Right cardiac atrium (tissue), 5 donors: ENCODE measurements around the gene TFAP2C. TPM values are rescaled to one million over a fixed set of nuclear protein-coding genes. Genes with fewer than 3 reads are reported as not detected.

Experiments used
- ATAC-seq, 2 donors: fragments of 200-7000 bp; cut with Tn5 transposase; one replicate each; pipeline versions ENCODE4 v1.8.0 to v1.9.1; 2020; ENCODE audit warnings: moderate library complexity in 2 of 2, mild to moderate bottlenecking in 1 of 2
- DNase-seq, 3 donors: peaks; one replicate each; pipeline ENCODE4 v3.0.0-alpha.2; 2020
- H3K27ac ChIP-seq: one replicate; pipeline ENCODE4 v1.5.1; 2013; ENCODE audit warnings: mild to moderate bottlenecking, low read length, control low read depth, moderate library complexity
- H3K27me3 ChIP-seq: one replicate; pipeline ENCODE4 v1.6.1; 2013; ENCODE audit not compliant: control insufficient read depth, insufficient read depth
- H3K4me1 ChIP-seq: one replicate; pipeline ENCODE4 v1.6.1; 2013; ENCODE audit warnings: low read length; ENCODE audit not compliant: control insufficient read depth, insufficient read depth
- H3K4me3 ChIP-seq: one replicate; pipeline ENCODE4 v1.5.1; 2013; ENCODE audit warnings: low read length, control low read depth
- H3K9me3 ChIP-seq: one replicate; pipeline ENCODE4 v1.6.1; 2013; ENCODE audit warnings: low read length; ENCODE audit not compliant: control insufficient read depth
- WGBS: extraction: QIAGEN DNeasy Blood & Tissue Kit; methylation state at CpG from one replicate; pipeline ENCODE4 v1.1.7; 2013; 5-methylcytosine and 5-hydroxymethylcytosine counted together
- intact Hi-C, 4 donors: fragments of 100-400 bp; cut with DNase I; formaldehyde crosslinking; loops; one replicate each; pipeline versions ENCODE4 v1.11.0 to v1.14.0; 2022 to 2023
- polyA plus RNA-seq: library from polyadenylated mRNA; stranded (reverse); fragments of 200-250 nt; gene quantifications from one replicate; pipeline ENCODE4 v1.2.3, GENCODE V29; 2013
- total RNA-seq, 4 donors: library from RNA; stranded (reverse); fragmentation: NEBNext Ultra II Directional; extraction: Animal tissue kit (Norgen Biotek cat#: 25700); gene quantifications; one replicate each; pipeline ENCODE4 v1.2.1, GENCODE V29; 2021
- donor health status: healthy with polysubstance abuse.
- donor health status: DM: no; HTN: yes; CAD: no.
- donor health status: DM: no; HTN: no; CAD: no.
- donor health status: DM: no; HTN: yes; CAD: no; lungs with severe emphysema.
- donor health status: DM: yes; HTN: yes; CAD: no.

The TFAP2C gene
- total and polyA plus RNA-seq, 5 donors = 0.14 to 0.39 (median 0.18) TPM

DNA sequence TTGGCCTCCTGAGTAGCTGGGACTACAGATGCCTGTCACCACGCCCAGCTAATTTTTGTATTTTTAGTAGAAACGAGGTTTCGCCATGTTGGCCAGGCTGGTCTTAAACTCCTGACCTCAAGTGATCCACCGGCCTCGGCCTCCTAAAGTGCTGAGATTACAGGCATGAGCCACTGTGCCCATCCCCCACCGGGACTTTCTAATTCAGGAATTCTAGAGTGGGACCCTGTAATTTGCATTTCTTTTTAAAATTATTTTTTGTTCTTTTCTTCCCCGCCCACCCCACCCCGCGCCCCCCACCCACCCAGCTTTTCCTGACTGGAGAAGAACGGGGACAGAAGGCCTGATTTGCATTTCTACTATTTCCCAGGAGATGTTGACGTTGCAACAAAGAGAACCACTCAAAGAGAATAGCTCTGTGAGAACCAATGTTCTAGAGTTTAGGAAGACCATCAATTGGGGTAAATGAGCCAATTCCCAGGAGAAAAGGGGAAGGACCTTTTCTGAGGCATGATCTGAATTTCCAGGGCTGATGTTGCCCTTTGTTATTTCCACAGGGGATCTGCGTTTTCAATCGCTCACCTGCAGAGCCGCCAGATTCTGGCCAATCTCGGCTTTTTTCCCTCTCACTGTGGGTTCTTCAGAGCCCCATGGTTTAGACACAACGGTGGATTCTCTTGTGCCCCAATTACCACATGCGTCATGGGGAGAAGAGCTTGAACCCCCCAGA is 33.2 kb upstream of the TFAP2C start:
- DNase-seq (no peak), ATAC-seq (no peak)
- Histone ChIP-seq H3K4me1 (no peaks in the 10 kb centered on the region), H3K9me3 (no peaks in the 10 kb centered on the region), H3K27me3 (no peaks in the 10 kb centered on the region), H3K27ac (no peak overlapping the region), H3K4me3 (no peak overlapping the region)
- intact Hi-C loops = no loop called here
- WGBS = 65% methylated on average over 17 of the region's 17 CpGs

DNA sequence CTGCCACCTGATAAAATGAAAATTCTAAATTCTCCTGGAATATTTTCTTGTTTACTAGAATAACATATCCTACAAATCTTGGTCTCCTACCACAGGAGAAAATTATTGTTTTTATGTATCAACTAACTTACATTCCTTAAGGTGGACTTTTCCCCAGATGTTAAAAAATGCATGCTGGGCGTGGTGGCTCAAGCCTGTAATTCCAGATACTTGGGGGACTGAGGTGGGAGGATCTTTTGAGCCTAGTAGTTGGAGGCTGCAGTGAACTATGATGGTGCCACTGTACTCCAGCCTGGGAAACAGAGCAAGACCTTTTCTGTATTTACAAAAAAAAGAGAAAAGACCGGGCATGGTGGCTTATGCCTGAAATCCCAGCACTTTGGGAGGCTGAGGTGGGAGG is 27.9 kb upstream of the TFAP2C start:
- Histone ChIP-seq H3K27ac (no peak overlapping the region), H3K4me3 (no peak overlapping the region), H3K27me3 (no peaks in the 10 kb centered on the region), H3K9me3 (no peaks in the 10 kb centered on the region), H3K4me1 (no peaks in the 10 kb centered on the region)
- no peak for ATAC-seq
- WGBS = 56% methylated on average over 2 of the region's 2 CpGs
- DNase-seq = no peak
- intact Hi-C loops = no loop called here

DNA sequence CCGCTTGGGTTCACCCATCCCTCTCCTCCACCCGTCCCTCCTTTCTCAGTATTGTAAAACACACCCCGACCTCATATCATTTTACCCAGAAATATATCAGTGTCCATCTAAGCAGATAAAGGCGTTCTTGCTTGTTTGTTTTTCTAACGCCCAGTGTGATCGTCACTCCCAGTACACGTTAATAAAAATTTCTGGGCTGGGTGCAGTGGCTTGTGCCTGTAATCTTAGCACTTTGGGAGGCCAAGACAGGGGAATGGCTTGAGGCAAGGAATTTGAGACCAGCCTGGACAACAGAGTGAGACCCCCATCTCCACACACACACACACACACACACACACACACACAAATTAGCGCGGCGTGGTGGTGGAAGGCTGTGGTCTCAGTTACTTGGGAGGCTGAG is 24.4 kb upstream of the TFAP2C start:
- 80% methylated on average over 10 of the region's 10 CpGs for WGBS
- Histone ChIP-seq H3K4me1 (no peaks in the 10 kb centered on the region), H3K27ac (no peak overlapping the region), H3K27me3 (no peaks in the 10 kb centered on the region), H3K9me3 (no peaks in the 10 kb centered on the region), H3K4me3 (no peak overlapping the region)
- intact Hi-C loops = no loop called here
- DNase-seq (no peak), ATAC-seq (no peak)

DNA sequence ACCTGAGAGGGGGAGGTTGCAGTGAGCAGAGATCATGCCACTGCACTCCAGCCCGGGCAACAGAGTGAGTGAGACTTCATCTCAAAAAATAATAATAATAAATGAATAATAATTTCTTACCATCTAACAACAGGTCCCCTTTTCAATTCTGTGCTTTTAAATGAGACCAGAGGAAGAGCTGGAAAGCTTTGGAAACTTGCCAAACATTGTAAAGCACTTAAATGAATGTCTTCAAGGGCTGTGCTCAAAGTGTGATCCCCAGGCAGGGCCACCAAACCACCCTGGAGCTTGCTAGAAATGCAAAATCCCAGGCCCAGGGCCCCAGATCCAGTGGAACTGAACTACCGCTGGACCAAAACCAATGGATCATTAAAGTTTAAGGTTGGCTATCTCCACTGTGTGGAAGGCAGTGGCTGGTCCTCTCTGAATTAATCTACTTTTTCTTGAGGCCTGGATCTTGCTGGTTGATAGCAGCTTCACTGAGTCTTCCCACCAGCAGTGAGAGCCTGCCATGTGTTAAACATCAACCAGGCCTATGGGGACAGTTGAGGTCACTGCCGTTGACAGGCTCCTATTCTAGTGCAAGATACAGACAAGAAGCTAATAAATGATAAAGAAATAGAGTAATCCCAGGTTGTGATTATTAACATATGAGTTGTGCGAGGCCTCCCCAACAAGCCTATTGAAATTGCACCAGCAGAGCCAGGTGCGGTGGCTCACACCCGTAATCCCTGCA is 23.7 kb upstream of the TFAP2C start:
- WGBS = 78% methylated on average over 6 of the region's 6 CpGs
- intact Hi-C loops = no loop called here
- H3K27me3 ChIP-seq = no peaks in the 10 kb centered on the region
- H3K27ac ChIP-seq = no peak overlapping the region
- H3K9me3 ChIP-seq = no peaks in the 10 kb centered on the region
- ATAC-seq = no peak
- H3K4me1 ChIP-seq = no peaks in the 10 kb centered on the region
- no peak for DNase-seq
- no peak overlapping the region for H3K4me3 ChIP-seq

DNA sequence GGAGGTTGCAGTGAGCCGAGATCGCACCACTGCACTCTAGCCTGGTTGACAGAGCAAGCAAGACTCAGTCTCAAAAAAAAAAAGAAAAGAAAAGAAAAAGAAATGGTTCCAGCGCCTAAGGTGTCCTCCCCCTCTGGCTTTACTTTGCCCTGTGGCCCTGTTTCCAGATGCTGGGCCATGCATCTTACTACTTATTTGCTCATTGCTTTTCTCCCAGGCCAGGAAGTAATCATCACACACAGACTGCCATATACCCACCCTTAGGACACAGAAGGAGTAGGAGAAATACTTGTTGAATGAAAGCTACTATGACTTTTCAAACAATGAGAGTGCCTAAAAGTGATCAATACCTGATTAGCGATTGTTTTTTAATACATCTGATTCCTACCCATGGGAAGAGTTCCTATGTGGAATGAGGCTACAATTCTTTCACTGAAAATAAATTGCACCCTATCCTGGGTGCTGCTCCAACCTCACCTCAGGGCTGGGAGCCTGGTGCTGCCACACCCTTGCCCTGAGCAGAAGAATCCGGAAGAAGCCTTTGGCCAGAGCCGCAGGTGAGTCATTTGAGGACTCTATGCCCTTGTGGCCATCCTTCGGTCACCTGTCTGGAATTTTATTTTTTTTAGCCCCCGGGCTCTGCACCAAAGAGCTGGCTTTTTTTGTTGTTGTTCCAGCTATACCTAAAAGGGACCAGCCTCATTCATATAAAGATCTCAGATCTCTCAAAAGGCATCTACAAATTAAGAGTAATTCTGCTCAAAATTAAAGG is 22.7 kb upstream of the TFAP2C start:
- Histone ChIP-seq H3K9me3 (no peaks in the 10 kb centered on the region), H3K4me1 (no peaks in the 10 kb centered on the region), H3K27ac (no peak overlapping the region), H3K4me3 (no peak overlapping the region), H3K27me3 (no peaks in the 10 kb centered on the region)
- WGBS = 92% methylated on average over 8 of the region's 8 CpGs
- no peak for DNase-seq
- intact Hi-C loops = no loop called here
- ATAC-seq = no peak

DNA sequence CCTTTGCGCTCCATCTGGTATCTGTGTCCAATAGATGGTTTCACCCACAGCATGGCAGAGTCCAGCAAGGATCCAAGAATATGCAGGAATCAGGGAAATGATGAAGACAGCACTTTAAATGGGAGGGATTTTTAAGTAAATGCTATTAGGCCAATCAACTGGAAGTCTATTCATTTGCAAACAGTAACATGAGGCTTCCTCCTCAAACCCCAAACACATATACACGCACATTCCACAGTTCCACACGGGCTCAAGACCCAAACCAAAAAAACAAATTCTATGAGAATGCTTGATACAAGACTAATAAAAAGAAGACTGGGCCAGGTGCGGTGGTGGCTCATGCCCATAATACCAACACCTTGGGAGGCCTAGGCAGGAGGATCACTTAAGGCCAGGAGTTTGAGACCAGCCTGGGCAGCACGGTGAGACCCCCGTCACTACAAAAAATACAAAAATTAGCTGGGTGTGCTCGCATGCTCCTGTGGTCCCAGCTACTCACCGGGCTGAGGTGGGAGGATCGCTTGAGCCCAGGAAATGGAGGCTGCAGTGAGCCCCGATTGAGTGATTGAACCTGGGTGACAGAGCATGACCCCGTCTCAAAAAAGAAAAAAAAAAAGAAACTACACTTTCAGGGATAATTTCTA is 21.9 kb upstream of the TFAP2C start:
- ATAC-seq (no peak), DNase-seq (no peak)
- no peaks in the 10 kb centered on the region for H3K4me1 ChIP-seq
- no peaks in the 10 kb centered on the region for H3K9me3 ChIP-seq
- intact Hi-C loops = no loop called here
- WGBS = 91% methylated on average over 11 of the region's 11 CpGs
- H3K27ac ChIP-seq = no peak overlapping the region
- no peaks in the 10 kb centered on the region for H3K27me3 ChIP-seq
- no peak overlapping the region for H3K4me3 ChIP-seq

DNA sequence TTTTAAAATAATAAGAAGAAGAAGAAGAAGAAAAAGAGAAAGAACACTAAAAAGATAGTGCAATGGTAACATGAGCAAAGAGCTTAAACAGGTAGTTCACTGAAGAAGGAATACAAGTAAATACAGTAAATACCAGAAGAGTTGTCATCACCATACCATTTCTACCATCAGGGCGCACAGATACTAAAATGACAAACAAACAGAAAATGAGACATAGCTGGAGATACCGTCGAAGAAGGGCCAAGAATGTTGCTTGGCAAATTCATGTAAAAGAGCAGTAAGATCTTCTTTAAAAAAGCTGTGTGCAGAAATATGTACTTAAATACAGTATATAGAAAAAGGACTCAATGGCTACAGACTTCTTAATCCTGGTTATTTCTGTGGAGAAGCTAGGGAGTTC is 20.7 kb upstream of the TFAP2C start:
- Histone ChIP-seq H3K4me1 (no peaks in the 10 kb centered on the region), H3K9me3 (no peaks in the 10 kb centered on the region), H3K4me3 (no peak overlapping the region), H3K27me3 (no peaks in the 10 kb centered on the region), H3K27ac (no peak overlapping the region)
- no peak for ATAC-seq
- DNase-seq = no peak
- WGBS = 80% methylated on average over 3 of the region's 3 CpGs
- intact Hi-C loops = no loop called here

DNA sequence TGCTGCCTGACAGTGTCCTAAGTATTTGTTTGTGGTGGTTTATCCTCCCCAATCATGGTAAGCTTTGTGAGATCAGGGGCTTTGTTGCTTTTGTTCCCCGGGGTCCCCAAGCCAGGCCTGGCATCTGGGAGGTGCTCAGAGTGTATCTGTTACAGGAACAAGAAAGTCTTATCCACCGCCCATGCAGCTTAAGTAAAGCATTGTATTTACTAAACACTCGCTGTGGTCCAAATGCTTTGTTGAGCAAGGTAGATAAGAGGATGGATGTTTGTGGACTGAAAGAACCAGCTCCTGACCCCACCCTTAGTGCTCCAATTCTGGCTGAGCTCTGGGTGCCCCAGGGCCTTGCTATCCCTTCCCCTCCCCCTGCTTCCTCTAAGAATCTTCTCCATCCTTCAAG is 19.8 kb upstream of the TFAP2C start:
- Histone ChIP-seq H3K27me3 (no peaks in the 10 kb centered on the region), H3K27ac (no peak overlapping the region), H3K4me1 (no peaks in the 10 kb centered on the region), H3K4me3 (no peak overlapping the region), H3K9me3 (no peaks in the 10 kb centered on the region)
- 79% methylated on average over 3 of the region's 3 CpGs for WGBS
- DNase-seq = no peak
- ATAC-seq = no peak
- intact Hi-C loops = no loop called here

DNA sequence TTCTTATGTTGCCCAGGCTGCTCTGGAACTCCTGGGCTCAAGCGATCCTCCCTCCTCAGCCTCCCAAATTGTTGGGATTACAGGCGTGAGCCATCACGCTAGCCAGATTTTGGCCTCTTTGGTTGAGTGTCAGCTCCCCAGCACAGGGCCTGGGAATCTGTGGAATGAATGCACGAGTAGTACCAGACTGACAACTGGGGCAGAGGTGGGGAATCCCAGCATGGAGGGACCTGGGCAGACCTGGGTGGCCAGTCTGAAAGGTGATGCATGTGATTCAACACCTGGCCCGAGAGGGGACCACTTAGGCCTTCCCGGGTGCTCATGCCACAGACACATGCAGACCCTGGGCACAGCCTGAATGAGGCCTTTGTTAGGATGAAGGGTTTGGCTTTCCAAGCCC is 19.0 kb upstream of the TFAP2C start:
- Histone ChIP-seq H3K4me3 (no peak overlapping the region), H3K9me3 (no peaks in the 10 kb centered on the region), H3K27ac (no peak overlapping the region), H3K27me3 (no peaks in the 10 kb centered on the region), H3K4me1 (no peaks in the 10 kb centered on the region)
- DNase-seq (no peak), ATAC-seq (no peak)
- WGBS = 90% methylated on average over 6 of the region's 6 CpGs
- intact Hi-C loops = no loop called here

DNA sequence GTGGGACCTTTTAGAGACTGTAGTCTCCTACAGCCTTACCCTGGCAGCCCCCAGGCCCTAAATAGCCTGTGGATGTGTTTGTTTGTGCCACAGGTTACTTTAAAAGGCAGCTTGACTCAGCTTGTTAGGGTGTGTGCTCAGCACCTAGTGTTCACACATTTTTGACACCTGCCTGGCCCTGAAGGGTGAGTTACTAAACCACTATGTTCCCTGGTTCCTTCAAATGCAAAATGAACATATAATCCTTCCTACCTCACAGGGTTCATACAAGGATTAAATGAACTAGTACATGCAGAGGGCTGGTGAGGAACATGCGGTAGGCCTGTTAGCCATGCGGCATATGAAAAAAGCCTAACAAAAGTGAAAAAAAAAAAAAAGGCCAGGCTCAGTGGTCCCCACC is 14.9 kb upstream of the TFAP2C start:
- no peaks in the 10 kb centered on the region for H3K27me3 ChIP-seq

DNA sequence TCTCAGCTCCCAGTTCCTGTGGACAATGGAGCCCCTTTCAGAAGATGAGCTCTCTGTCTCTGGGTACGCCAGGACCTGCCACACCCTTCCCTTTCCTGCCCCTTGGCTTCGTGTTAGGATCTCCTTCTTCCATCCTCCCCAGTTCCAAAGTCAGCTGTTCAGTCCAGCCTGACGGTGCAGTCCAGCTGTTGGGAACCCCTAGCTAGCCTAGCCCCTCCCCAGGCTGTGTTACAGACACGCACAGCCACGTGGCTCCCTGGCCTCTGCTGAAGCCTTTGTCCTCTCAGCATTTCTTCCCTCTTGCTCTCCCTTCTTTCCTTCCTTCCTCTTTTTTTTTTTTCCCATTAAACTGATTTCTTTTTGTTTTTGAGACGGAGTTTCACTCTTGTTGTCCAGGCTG is 12.4 kb upstream of the TFAP2C start:
- Histone ChIP-seq H3K4me3 (no peak overlapping the region), H3K9me3 (no peaks in the 10 kb centered on the region), H3K27me3 (no peaks in the 10 kb centered on the region), H3K27ac (no peak overlapping the region), H3K4me1 (no peaks in the 10 kb centered on the region)
- WGBS = 33% methylated on average over 6 of the region's 6 CpGs
- intact Hi-C loops = no loop called here
- peak in 2 of 3 donors; percentile 49 to 54 for DNase-seq
- no peak for ATAC-seq

More for the DNA sequence above, 14.9 kb upstream of the TFAP2C start:
- ATAC-seq = no peak
- no peak for DNase-seq
- intact Hi-C loops = no loop called here
- Histone ChIP-seq H3K4me3 (no peak overlapping the region), H3K9me3 (no peaks in the 10 kb centered on the region), H3K4me1 (no peaks in the 10 kb centered on the region), H3K27ac (no peak overlapping the region)
- WGBS = 97% methylated on average over 2 of the region's 2 CpGs
